Measurements from ENCODE around the gene ESPN.

ESPN gene

GRCh38 chr1:6393400-6394187 lies 31.0 kb upstream of the ESPN start, which contains the start of gene ACOT7 (continued):
- TF ChIP-seq RBAK (tag by site-specific recombination; IDR thresholded peaks at IDR 0.05) (no peak), ZNF530 (tag by site-specific recombination; IDR thresholded peaks at IDR 0.05; ENCODE audit: low read depth) (no peak), ELK4 (IDR thresholded peaks at IDR 0.05; ENCODE audit: borderline replicate concordance, low read depth, low read length) (no peak), ZBTB7A (tag by site-specific recombination; IDR thresholded peaks at IDR 0.05; ENCODE audit: low read depth) (no peak), HOXC10 (CRISPR knock-in tag; IDR thresholded peaks at IDR 0.05) (no peak), ZBTB8A (tag by site-specific recombination; IDR thresholded peaks at IDR 0.05) (peak; percentile 99), ZNF596 (tag by site-specific recombination; IDR thresholded peaks at IDR 0.05) (no peak), KLF1 (tag by site-specific recombination; IDR thresholded peaks at IDR 0.05) (peak; percentile 98), ZNF175 (tag by site-specific recombination; IDR thresholded peaks at IDR 0.05) (no peak), HOXD13 (CRISPR knock-in tag; IDR thresholded peaks at IDR 0.05; ENCODE audit: borderline replicate concordance) (no peak), ZSCAN16 (tag by site-specific recombination; IDR thresholded peaks at IDR 0.05) (no peak), ZNF280D (tag by site-specific recombination; IDR thresholded peaks at IDR 0.05) (no peak), ZNF433 (tag by site-specific recombination; IDR thresholded peaks at IDR 0.05; ENCODE audit: low read depth) (no peak), ZBTB1 (tag by site-specific recombination; IDR thresholded peaks at IDR 0.05) (no peak), ZNF521 (tag by site-specific recombination; IDR thresholded peaks at IDR 0.05) (no peak), REPIN1 (tag by site-specific recombination; IDR thresholded peaks at IDR 0.05; ENCODE audit: low read depth) (no peak), ZNF704 (tag by site-specific recombination; IDR thresholded peaks at IDR 0.05) (no peak), ZNF366 (tag by site-specific recombination; conservative IDR thresholded peaks at IDR 0.05) (no peak), ZNF658 (tag by site-specific recombination; IDR thresholded peaks at IDR 0.05) (no peak), ZNF621 (tag by site-specific recombination; IDR thresholded peaks at IDR 0.05) (no peak), ZNF660 (tag by site-specific recombination; IDR thresholded peaks at IDR 0.05) (peak; percentile 58; the same call in 1 of the 2 replicates), ZNF626 (tag by site-specific recombination; IDR thresholded peaks at IDR 0.05) (no peak), ZNF549 (tag by site-specific recombination; IDR thresholded peaks at IDR 0.05) (no peak), ZFP3 (tag by site-specific recombination; IDR thresholded peaks at IDR 0.05; ENCODE audit: low read depth) (no peak), ZNF174 (tag by site-specific recombination; IDR thresholded peaks at IDR 0.05) (no peak), ZNF169 (tag by site-specific recombination; IDR thresholded peaks at IDR 0.05) (no peak), ZIC2 (tag by site-specific recombination; IDR thresholded peaks at IDR 0.05) (0 out of 2 replicates have a peak, but pooled peaks have one; percentile 14), ZNF2 (tag by site-specific recombination; IDR thresholded peaks at IDR 0.05) (no peak), SETDB1 (IDR thresholded peaks at IDR 0.05; ENCODE audit: insufficient read length, low read length) (no peak), ZNF501 (tag by site-specific recombination; IDR thresholded peaks at IDR 0.05) (no peak), ZNF266 (tag by site-specific recombination; IDR thresholded peaks at IDR 0.05; ENCODE audit: low read depth) (no peak), ZNF560 (tag by site-specific recombination; IDR thresholded peaks at IDR 0.05; ENCODE audit: borderline replicate concordance) (no peak), ZNF239 (tag by site-specific recombination; IDR thresholded peaks at IDR 0.05) (no peak), ZNF23 (tag by site-specific recombination; IDR thresholded peaks at IDR 0.05; ENCODE audit: borderline replicate concordance) (no peak), ZNF791 (tag by site-specific recombination; IDR thresholded peaks at IDR 0.05) (no peak), ZNF624 (tag by site-specific recombination; IDR thresholded peaks at IDR 0.05) (no peak), ZNF133 (tag by site-specific recombination; IDR thresholded peaks at IDR 0.05) (no peak), ZNF677 (tag by site-specific recombination; IDR thresholded peaks at IDR 0.05) (peak; percentile 88), ZNF10 (tag by site-specific recombination; IDR thresholded peaks at IDR 0.05) (no peak)
